GM19438 (cell line): ENCODE results near the gene MYO1C.

Experiments used
- ATAC-seq: cut with Tn5 transposase; IDR thresholded peaks from one replicate; pipeline ENCODE4 v1.9.1; 2021; ENCODE audit warnings: low read depth; ENCODE audit not compliant: unreplicated experiment

MYO1C gene

GRCh38 chr17:1487939-1488825 lies 4.3 kb downstream of the MYO1C start:
- ATAC-seq, result no peak

- no peak for ATAC-seq
Observed at GRCh38 chr17:1486802-1487695, 5.4 kb downstream of the MYO1C start.

GRCh38 chr17:1485423-1486376 lies 6.8 kb downstream of the MYO1C start:
- no peak for ATAC-seq

GRCh38 chr17:1484676-1485422 lies 7.6 kb downstream of the MYO1C start:
- ATAC-seq, result no peak

GRCh38 chr17:1484060-1484535 lies 8.4 kb downstream of the MYO1C start:
- ATAC-seq, result no peak

GRCh38 chr17:1482680-1483079 lies 9.8 kb downstream of the MYO1C start:
- ATAC-seq, result no peak

GRCh38 chr17:1481736-1482135 lies 10.8 kb downstream of the MYO1C start:
- ATAC-seq, result no peak

GRCh38 chr17:1480747-1481465 lies 11.6 kb downstream of the MYO1C start:
- no peak for ATAC-seq

GRCh38 chr17:1478418-1478817 lies 14.1 kb downstream of the MYO1C start:
- ATAC-seq, result no peak

GRCh38 chr17:1475321-1475854 lies 17.1 kb downstream of the MYO1C start:
- no peak for ATAC-seq

- peak; percentile 55 for ATAC-seq
Observed at GRCh38 chr17:1474402-1475189, 17.9 kb downstream of the MYO1C start.

- ATAC-seq, result no peak
Observed at GRCh38 chr17:1473841-1474240, 18.6 kb downstream of the MYO1C start.

GRCh38 chr17:1473170-1473569 lies 19.3 kb downstream of the MYO1C start:
- ATAC-seq, result no peak

GRCh38 chr17:1471911-1472821 lies 20.3 kb downstream of the MYO1C start:
- no peak for ATAC-seq

- ATAC-seq, result no peak
Observed at GRCh38 chr17:1471490-1471889, 21.0 kb downstream of the MYO1C start.

- ATAC-seq, result no peak
Observed at GRCh38 chr17:1470755-1471462, 21.6 kb downstream of the MYO1C start.
